Right lobe of liver (tissue), 4 donors: ENCODE results near the gene BFSP1.

Experiments used
- CTCF ChIP-seq, 4 donors: fragments of 200-600 bp in 3 of 4; fragments of 450-650 bp in 1 of 4; IDR thresholded peaks; one replicate each; pipeline versions ENCODE4 v1.5.1 to v1.8.0; 2016 to 2022; ENCODE audit warnings: antibody characterized with exemption in 4 of 4, mild to moderate bottlenecking in 2 of 4
- POLR2A ChIP-seq: fragments of 450-650 bp; IDR thresholded peaks from one replicate; pipeline ENCODE4 v1.6.1; 2017; ENCODE audit warnings: antibody characterized with exemption, mild to moderate bottlenecking
- donor health status: DM: no; HTN: no; CAD: no.
- donor health status: DM: no; HTN: no; CAD: no.
- donor health status: DM: no; HTN: yes; CAD: no.

- TF ChIP-seq CTCF (IDR thresholded peaks at IDR 0.05) = no peak
- no peak for TF ChIP-seq POLR2A
These were observed 25.3 kb downstream of the BFSP1 start for GRCh38 chr20:17505636-17506517.
